Measurements from ENCODE around the gene NES.

The NES gene

GRCh38 chr1:156689953-156690674, 12.9 kb upstream of the NES start (continued):
- peak; percentile 73; the same call in 1 of the 2 replicates for TF ChIP-seq ZNF16 (tag by site-specific recombination; IDR thresholded peaks at IDR 0.05; ENCODE audit: low read depth)
- peak; percentile 84; the same call in 1 of the 2 replicates for TF ChIP-seq ATF2 (tag by site-specific recombination; IDR thresholded peaks at IDR 0.05; ENCODE audit: low read depth)
- TF ChIP-seq ZNF112 (tag by site-specific recombination; IDR thresholded peaks at IDR 0.05) = no peak
- peak; percentile 33; the same call in 1 of the 2 replicates for TF ChIP-seq ZNF777 (tag by site-specific recombination; IDR thresholded peaks at IDR 0.05; ENCODE audit: borderline replicate concordance)
- peak; percentile 79 for TF ChIP-seq ZNF223 (tag by site-specific recombination; IDR thresholded peaks at IDR 0.05)
- 0 out of 2 replicates have a peak, but pooled peaks have one; percentile 21 for TF ChIP-seq ZSCAN23 (tag by site-specific recombination; IDR thresholded peaks at IDR 0.05)
- TF ChIP-seq GLIS1 (tag by site-specific recombination; IDR thresholded peaks at IDR 0.05) = peak; percentile 75
- TF ChIP-seq ZNF510 (tag by site-specific recombination; IDR thresholded peaks at IDR 0.05; ENCODE audit: insufficient replicate concordance) = no peak
- peak; percentile 99 for TF ChIP-seq PRDM1 (tag by site-specific recombination; IDR thresholded peaks at IDR 0.05)
- TF ChIP-seq ZNF629 (tag by site-specific recombination; IDR thresholded peaks at IDR 0.05) = peak; percentile 20; the same call in 1 of the 2 replicates
- peak; percentile 60 for TF ChIP-seq ZIC2 (tag by site-specific recombination; IDR thresholded peaks at IDR 0.05)
- TF ChIP-seq ZNF366 (tag by site-specific recombination; conservative IDR thresholded peaks at IDR 0.05) = peak; percentile 41
- no peak for TF ChIP-seq ZNF2 (tag by site-specific recombination; IDR thresholded peaks at IDR 0.05)
- TF ChIP-seq ZFHX2 (tag by site-specific recombination; conservative IDR thresholded peaks at IDR 0.05) = peak; percentile 67; the same call in 1 of the 2 replicates
- no peak for TF ChIP-seq ZNF558 (tag by site-specific recombination; IDR thresholded peaks at IDR 0.05)
- TF ChIP-seq ZNF133 (tag by site-specific recombination; IDR thresholded peaks at IDR 0.05) = peak; percentile 50; the same call in 1 of the 2 replicates
- no peak for TF ChIP-seq BCL11A (tag by site-specific recombination; IDR thresholded peaks at IDR 0.05; ENCODE audit: low read depth)
- TF ChIP-seq SCRT2 (tag by site-specific recombination; IDR thresholded peaks at IDR 0.05) = no peak
- TF ChIP-seq ZNF670 (tag by site-specific recombination; IDR thresholded peaks at IDR 0.05; ENCODE audit: low read depth) = no peak
- 0 out of 2 replicates have a peak, but pooled peaks have one; percentile 43 for TF ChIP-seq KLF17 (tag by site-specific recombination; IDR thresholded peaks at IDR 0.05)
- TF ChIP-seq ZBTB26 (tag by site-specific recombination; optimal IDR thresholded peaks at IDR 0.05) = peak; percentile 6
- no peak for TF ChIP-seq ZNF19 (tag by site-specific recombination; IDR thresholded peaks at IDR 0.05; ENCODE audit: low read depth)
- TF ChIP-seq PRDM10 (tag by site-specific recombination; IDR thresholded peaks at IDR 0.05) = no peak
- peak; percentile 61 for TF ChIP-seq EGR2 (tag by site-specific recombination; IDR thresholded peaks at IDR 0.05; ENCODE audit: low read depth)
- TF ChIP-seq KLF8 (tag by site-specific recombination; IDR thresholded peaks at IDR 0.05) = no peak
- TF ChIP-seq GLI4 (tag by site-specific recombination; IDR thresholded peaks at IDR 0.05) = no peak
- no peak for TF ChIP-seq ZFP3 (tag by site-specific recombination; IDR thresholded peaks at IDR 0.05; ENCODE audit: low read depth)
- no peak for TF ChIP-seq ZNF623 (tag by site-specific recombination; IDR thresholded peaks at IDR 0.05)
- TF ChIP-seq ZSCAN5A (tag by site-specific recombination; IDR thresholded peaks at IDR 0.05) = 0 out of 2 replicates have a peak, but pooled peaks have one; percentile 10
- TF ChIP-seq ZNF398 (tag by site-specific recombination; IDR thresholded peaks at IDR 0.05) = peak; percentile 97

All from HEK293 (cell line).